Erythroblast (primary cell): ENCODE data around the gene ILF3.

Experiments
- GATA1 ChIP-seq: IDR thresholded peaks from 2 replicates; pipeline ENCODE4 v1.6.1; 2011; ENCODE audit warnings: low read depth, mild to moderate bottlenecking, control low read depth, low read length, moderate library complexity
- POLR2A ChIP-seq: IDR thresholded peaks from 2 replicates; pipeline ENCODE4 v1.6.1; 2011; ENCODE audit warnings: mild to moderate bottlenecking, low read length

- TF ChIP-seq POLR2A (no peak), GATA1 (no peak)
Measured at GRCh38 chr19:10644260-10645007, 9.7 kb upstream of the ILF3 start.
